ENCODE data around the gene SLC38A11. TPM values are rescaled to one million over a fixed set of nuclear protein-coding genes. Genes with fewer than 3 reads are reported as not detected.

Gene SLC38A11
- total RNA-seq, 1 experiment from 2014 or later = not detected

DNA sequence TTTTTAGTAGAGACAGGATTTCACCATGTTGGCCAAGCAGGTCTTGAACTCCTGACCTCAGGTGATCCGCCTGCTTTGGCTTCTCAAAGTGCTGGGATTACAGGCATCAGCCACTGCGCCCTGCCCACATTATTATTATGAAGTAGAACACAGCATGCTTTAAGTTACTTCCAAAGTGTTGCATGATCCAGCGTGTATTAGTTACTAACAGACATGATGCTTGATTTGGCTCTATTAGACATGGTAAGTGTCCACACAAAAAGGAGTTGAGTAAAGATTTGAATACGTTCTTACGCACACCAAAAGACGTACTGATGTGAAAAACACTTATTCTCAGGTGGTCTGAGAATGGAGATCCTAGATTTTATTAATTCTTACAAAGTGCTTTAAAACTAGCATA is 50.0 kb downstream of the SLC38A11 start:
- Histone ChIP-seq H3K4me1 (ENCODE audit: insufficient read depth, low read length, poor library complexity, severe bottlenecking) (peaks cover 23% of the 10 kb centered on the region), H3K27me3 (replicated peaks; ENCODE audit: insufficient read depth, low read depth, low read length, poor library complexity) (no peaks in the 10 kb centered on the region), H3K4me3 (ENCODE audit: low read depth, low read length, poor library complexity, severe bottlenecking) (no peak overlapping the region), H3K36me3 (ENCODE audit: insufficient read depth, low read length, poor library complexity, severe bottlenecking) (no peaks in the 10 kb centered on the region), H3K9me3 (ENCODE audit: low read depth, low read length, poor library complexity, severe bottlenecking) (no peaks in the 10 kb centered on the region), H3K27ac (ENCODE audit: low read depth, low read length, poor library complexity, severe bottlenecking) (no peak overlapping the region)
- no peak for DNase-seq (ENCODE audit: low spot score)
- ChIA-PET CTCF (no interaction called here), POLR2A (ENCODE audit: low non-redundant PET) (no interaction called here)
- no peak for TF ChIP-seq EZH2 (IDR thresholded peaks at IDR 0.05; ENCODE audit: borderline replicate concordance, low read depth, low read length, poor library complexity, severe bottlenecking)
- TF ChIP-seq, protein P1, sequence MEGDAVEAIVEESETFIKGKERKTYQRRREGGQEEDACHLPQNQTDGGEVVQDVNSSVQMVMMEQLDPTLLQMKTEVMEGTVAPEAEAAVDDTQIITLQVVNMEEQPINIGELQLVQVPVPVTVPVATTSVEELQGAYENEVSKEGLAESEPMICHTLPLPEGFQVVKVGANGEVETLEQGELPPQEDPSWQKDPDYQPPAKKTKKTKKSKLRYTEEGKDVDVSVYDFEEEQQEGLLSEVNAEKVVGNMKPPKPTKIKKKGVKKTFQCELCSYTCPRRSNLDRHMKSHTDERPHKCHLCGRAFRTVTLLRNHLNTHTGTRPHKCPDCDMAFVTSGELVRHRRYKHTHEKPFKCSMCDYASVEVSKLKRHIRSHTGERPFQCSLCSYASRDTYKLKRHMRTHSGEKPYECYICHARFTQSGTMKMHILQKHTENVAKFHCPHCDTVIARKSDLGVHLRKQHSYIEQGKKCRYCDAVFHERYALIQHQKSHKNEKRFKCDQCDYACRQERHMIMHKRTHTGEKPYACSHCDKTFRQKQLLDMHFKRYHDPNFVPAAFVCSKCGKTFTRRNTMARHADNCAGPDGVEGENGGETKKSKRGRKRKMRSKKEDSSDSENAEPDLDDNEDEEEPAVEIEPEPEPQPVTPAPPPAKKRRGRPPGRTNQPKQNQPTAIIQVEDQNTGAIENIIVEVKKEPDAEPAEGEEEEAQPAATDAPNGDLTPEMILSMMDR (conservative IDR thresholded peaks at IDR 0.05; ENCODE audit: low read depth, low read length) = no peak
- BruUV-seq (replicated peaks) = no TSS peak
- intact Hi-C loops (cut with micrococcal nuclease; ENCODE audit: unreplicated experiment) = no loop called here

DNA sequence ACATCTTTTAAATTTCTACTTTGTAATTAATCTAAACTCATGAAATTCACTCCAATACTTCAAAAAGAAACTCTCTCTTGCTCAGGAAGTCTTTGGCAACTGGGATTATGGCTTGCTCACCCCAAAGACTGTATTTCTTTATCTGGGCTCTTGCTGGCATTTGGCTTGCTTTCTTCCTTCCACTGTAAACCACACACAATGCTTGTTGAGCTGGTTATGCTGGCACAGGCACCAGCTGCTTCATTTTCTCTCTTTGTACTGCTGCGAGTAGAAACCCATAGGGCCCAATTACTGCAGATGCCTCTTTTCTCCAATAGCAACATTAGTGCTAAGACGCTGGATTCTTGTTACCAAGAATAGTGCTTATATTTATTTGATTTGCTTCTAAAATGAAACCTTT is 51.4 kb downstream of the SLC38A11 start:
- Histone ChIP-seq H3K27me3 (replicated peaks; ENCODE audit: insufficient read depth, low read depth, low read length, poor library complexity) (no peaks in the 10 kb centered on the region), H3K36me3 (ENCODE audit: insufficient read depth, low read length, poor library complexity, severe bottlenecking) (no peaks in the 10 kb centered on the region), H3K4me3 (ENCODE audit: low read depth, low read length, poor library complexity, severe bottlenecking) (no peak overlapping the region), H3K27ac (ENCODE audit: low read depth, low read length, poor library complexity, severe bottlenecking) (no peak overlapping the region), H3K4me1 (ENCODE audit: insufficient read depth, low read length, poor library complexity, severe bottlenecking) (peaks cover 27% of the 10 kb centered on the region), H3K9me3 (ENCODE audit: low read depth, low read length, poor library complexity, severe bottlenecking) (no peaks in the 10 kb centered on the region)
- intact Hi-C loops (cut with micrococcal nuclease; ENCODE audit: unreplicated experiment) = no loop called here
- no TSS peak for BruUV-seq (replicated peaks)
- TF ChIP-seq, protein P1 (conservative IDR thresholded peaks at IDR 0.05; ENCODE audit: low read depth, low read length) = no peak
- no peak for TF ChIP-seq EZH2 (IDR thresholded peaks at IDR 0.05; ENCODE audit: borderline replicate concordance, low read depth, low read length, poor library complexity, severe bottlenecking)
- ChIA-PET CTCF (interaction anchor here (1.2 kb wide), 1 partner anchor 9 kb away, joined by 3 read pairs; no protein-coding TSS in a partner anchor), POLR2A (ENCODE audit: low non-redundant PET) (no interaction called here)
- peak; percentile 39 for DNase-seq (ENCODE audit: low spot score)

DNA sequence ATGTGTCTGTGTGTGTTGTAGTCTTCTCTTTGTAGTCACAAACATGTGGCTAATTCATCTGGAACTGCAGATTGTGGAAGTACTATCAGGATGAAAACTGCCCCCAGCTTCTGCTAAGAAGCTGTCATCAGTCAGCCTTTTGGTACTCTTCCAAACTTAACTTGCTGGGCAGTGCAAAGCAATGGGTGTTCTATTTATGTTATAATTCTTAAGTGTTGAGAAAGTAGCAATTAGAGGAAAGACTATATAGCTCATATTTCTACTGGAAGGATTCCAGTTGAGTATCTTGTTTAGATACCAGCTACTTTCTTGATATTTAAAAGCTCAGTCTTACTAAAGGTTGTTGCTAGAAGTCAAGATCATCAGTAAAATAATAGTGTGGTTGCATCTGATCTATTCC is 52.1 kb downstream of the SLC38A11 start:
- peak; percentile 56 for DNase-seq (ENCODE audit: low spot score)
- ChIA-PET POLR2A (ENCODE audit: low non-redundant PET) (interaction anchor here (0.8 kb wide), 1 partner anchor 17 kb away, joined by 3 read pairs; no protein-coding TSS in a partner anchor), CTCF (interaction anchor here (1.2 kb wide), 1 partner anchor 10 kb away, joined by 3 read pairs; no protein-coding TSS in a partner anchor)
- Histone ChIP-seq H3K27me3 (replicated peaks; ENCODE audit: insufficient read depth, low read depth, low read length, poor library complexity) (no peaks in the 10 kb centered on the region), H3K4me3 (ENCODE audit: low read depth, low read length, poor library complexity, severe bottlenecking) (no peak overlapping the region), H3K27ac (ENCODE audit: low read depth, low read length, poor library complexity, severe bottlenecking) (no peak overlapping the region), H3K9me3 (ENCODE audit: low read depth, low read length, poor library complexity, severe bottlenecking) (no peaks in the 10 kb centered on the region), H3K4me1 (ENCODE audit: insufficient read depth, low read length, poor library complexity, severe bottlenecking) (peaks cover 34% of the 10 kb centered on the region), H3K36me3 (ENCODE audit: insufficient read depth, low read length, poor library complexity, severe bottlenecking) (no peaks in the 10 kb centered on the region)
- TF ChIP-seq, protein P1 (conservative IDR thresholded peaks at IDR 0.05; ENCODE audit: low read depth, low read length) = no peak
- no peak for TF ChIP-seq EZH2 (IDR thresholded peaks at IDR 0.05; ENCODE audit: borderline replicate concordance, low read depth, low read length, poor library complexity, severe bottlenecking)
- intact Hi-C loops (cut with micrococcal nuclease; ENCODE audit: unreplicated experiment) = no loop called here
- no TSS peak for BruUV-seq (replicated peaks)

Measured in A673 (cell line).